Astrocyte of the cerebellum (primary cell): ENCODE results near the gene NOVA1.

Source experiments
- DNase-seq: peaks from one replicate; pipeline ENCODE4 v3.0.0-alpha.2; 2011; ENCODE audit warnings: low read depth
- H3K4me3 ChIP-seq: 2 replicates; pipeline ENCODE4 v1.5.1; 2011; ENCODE audit warnings: mild to moderate bottlenecking, low read depth, low read length, moderate library complexity
- CTCF ChIP-seq: IDR thresholded peaks from 2 replicates; pipeline ENCODE4 v1.5.1; 2012; ENCODE audit warnings: low read length, low read depth, moderate library complexity, mild to moderate bottlenecking; ENCODE audit errors: missing control alignments
- in situ Hi-C: cut with HindIII; loops from 2 replicates; pipeline ENCODE4 v1.10.0; 2017; ENCODE audit warnings: low sequenced_read_pairs

Gene NOVA1

GRCh38 chr14:26538176-26538575, 59.7 kb downstream of the NOVA1 start:
- no peak overlapping the region for H3K4me3 ChIP-seq
- DNase-seq: no peak
- in situ Hi-C loops: no loop called here
- TF ChIP-seq CTCF: no peak

DNA sequence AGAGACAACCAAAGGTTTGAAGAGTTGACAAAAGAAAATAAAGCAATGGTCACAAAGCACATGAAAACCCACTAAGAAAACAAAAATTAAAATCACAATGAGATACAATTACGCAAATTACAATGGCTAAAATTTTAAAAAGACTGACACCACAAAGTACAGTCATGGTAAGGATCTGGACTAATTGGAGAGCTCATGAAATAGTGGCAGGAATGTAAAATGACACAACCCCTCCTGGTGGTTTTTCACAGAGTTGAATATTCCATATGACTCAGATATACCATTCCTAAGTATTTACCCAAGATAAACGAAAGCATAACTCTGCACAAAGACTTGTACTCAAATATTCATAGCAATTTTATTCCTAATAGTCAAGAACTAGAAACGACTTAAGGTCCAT, 65.9 kb downstream of the NOVA1 start:
- DNase-seq: peak; percentile 49
- in situ Hi-C loops: no loop called here

DNA sequence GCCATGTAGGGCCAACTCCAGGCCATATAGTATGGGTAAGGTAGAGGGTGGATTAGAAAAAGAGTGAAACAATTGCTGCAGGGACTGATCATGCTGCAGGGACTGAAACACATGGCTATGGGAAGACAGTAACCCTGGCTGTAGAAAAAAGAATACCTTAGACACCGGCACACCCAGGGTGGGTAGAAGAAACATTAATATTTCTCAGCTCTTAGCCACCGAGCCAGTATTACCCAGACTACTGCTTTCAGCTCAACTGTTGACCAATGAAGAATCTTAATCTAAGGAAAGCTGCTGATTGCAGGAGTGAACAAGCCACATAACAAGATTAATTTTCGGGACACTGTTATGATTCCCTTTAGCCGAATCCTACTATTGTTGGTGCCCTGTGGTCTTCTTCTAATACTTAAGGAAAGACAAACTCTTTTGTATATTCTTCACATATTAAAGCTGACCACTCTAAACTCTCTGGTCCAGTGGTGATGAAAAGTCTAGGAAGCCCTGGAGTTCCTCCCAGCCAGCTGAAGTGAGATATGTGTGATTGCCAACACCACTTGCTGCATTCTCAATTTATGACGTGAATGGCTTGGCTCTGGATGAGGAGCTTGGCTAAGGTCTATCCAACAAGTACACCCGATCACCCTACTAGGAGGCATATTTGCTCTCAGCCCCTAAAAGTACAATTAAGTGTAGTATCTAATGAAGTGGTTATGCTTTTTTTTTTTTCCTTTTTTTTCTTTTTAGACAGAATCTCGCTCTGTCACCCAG, 69.2 kb downstream of the NOVA1 start:
- DNase-seq: peak; percentile 32
- in situ Hi-C loops: no loop called here
- H3K4me3 ChIP-seq: no peak overlapping the region
- no peak for TF ChIP-seq CTCF

More for the DNA sequence above, 65.9 kb downstream of the NOVA1 start:
- peak; percentile 47 for TF ChIP-seq CTCF
- H3K4me3 ChIP-seq: no peak overlapping the region

DNA sequence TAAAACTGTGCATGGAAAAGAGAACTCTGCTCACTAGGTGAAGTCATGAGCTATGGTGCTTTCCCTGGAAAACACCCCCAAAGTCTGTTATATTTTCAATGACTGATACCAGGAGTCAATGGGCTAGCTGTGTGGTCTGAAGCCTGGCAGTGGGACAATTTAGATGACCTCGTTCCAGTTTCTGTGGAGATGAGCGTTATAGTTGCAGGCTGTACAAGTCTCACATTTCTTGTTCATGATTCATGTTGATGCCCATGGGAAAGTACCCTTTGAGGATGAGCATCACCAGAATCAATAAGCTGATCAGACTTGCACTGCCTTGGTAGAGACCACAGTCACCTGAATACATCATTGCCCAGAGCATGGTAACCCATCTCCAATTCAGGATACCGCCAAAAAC, 70.7 kb downstream of the NOVA1 start:
- no peak overlapping the region for H3K4me3 ChIP-seq
- in situ Hi-C loops: no loop called here
- TF ChIP-seq CTCF: no peak
- no peak for DNase-seq

DNA sequence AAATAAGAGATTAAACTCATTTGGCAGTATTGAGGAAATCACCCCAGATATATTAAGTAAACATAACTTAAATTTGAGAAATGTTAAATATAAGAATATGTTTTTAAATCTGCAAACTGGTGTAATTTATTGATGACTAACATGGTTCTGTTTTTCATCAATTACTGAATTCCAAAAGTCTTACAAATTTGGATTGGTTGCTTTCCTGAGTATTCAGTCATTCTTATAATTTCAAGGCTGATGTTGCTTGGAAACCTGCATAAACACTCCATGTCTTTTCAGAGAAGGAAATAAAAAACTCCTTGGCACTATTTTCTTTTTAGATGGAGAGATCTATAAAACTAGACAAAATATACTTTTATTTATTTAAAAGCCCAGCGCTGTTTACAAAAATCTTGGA, 71.7 kb downstream of the NOVA1 start:
- no peak for DNase-seq
- no peak for TF ChIP-seq CTCF
- no peak overlapping the region for H3K4me3 ChIP-seq
- in situ Hi-C loops: no loop called here

GRCh38 chr14:26525085-26525484, 72.7 kb downstream of the NOVA1 start:
- no peak for TF ChIP-seq CTCF
- no peak for DNase-seq
- no peak overlapping the region for H3K4me3 ChIP-seq
- in situ Hi-C loops: no loop called here
